GM19240 (cell line): ENCODE data around the gene AXIN2.
"Not testable (repeated sequence)": the region's sequence is repeated elsewhere in the genome, so short reads cannot be mapped to it uniquely, and the experiment has no call there.

Source experiments
- DNase-seq: peaks from one replicate; pipeline ENCODE4 v3.0.0; 2011; ENCODE audit warnings: low spot score; ENCODE audit not compliant: insufficient read length

Gene AXIN2

DNA sequence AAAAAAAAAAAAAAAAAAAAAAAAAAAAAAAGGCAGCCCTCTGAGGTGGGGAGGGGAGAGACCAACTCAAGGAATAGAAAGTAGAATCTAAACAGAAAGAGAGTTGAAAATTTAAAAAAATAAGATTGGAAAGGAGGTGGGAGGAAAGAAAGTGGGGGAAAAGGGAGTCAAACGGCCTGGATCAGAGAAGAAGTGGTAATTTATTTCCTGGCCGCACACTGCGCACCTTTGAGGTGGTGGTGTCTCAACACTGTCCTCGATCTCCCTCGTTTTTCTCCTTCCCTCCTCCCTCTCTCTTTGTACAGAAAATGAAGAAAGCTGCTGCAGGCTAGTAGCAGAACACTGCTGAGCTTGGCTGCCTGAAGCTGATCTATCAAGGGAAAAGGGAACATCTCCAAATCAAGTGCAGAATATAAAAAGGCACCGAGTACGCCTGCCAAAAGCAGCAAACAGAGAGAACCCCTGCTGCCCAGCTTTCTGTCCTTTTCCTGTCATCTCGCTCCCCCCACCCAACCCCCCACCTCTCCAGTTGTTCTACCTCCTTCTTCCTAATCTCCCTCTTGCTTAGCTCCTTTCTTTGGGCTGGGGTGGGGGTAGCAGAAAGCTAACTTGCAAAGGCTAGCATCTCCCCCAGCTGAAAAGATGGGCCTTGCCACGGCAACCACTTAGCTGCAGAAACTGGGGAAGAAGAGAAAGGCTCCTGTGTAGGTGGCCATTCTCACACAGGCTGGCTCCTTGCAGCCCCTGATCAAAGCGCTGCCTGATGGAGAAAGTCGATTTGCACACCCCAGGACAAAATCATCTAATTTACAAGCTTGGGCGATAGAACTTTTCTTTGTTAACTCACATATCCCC is 22.5 kb downstream of the AXIN2 start:
- no peak for DNase-seq

DNA sequence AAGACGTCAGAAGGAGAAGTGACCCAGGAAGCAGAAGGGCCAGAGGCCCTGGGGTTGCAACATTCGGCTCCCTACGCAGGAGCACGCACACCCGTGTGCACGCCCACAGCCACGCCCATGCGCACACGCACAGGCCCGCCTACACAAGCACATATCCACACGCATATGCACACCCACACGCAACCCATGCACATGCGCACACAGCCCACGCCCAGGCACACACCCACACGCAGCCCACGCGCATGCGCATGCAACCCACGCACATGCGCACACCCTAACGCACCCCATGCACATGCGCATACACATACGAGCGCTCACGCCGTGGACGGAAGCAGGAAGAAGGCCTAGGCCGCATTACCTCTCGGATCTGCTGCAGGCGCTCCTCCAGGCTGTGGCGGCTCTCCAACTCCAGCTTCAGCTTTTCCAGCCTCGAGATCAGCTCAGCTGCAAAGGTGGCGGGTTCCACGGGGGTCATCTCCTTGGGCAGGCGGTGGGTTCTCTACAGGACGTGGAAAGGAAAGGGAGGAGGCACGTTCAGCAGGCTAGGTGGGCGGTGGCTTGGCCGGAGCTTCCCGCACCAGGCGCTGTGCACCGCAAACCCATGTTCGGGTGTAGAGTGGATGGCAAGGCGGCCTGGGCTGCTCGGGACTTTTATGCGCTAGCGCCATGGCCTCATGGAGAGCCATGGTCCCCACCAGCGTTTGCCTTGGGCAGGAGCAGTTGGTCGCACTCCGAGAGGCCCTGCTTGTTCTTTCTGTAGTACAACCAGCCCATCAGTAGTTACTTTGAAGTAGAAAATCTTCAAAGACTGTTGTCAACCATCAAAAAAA is 23.4 kb downstream of the AXIN2 start:
- DNase-seq, result no peak

DNA sequence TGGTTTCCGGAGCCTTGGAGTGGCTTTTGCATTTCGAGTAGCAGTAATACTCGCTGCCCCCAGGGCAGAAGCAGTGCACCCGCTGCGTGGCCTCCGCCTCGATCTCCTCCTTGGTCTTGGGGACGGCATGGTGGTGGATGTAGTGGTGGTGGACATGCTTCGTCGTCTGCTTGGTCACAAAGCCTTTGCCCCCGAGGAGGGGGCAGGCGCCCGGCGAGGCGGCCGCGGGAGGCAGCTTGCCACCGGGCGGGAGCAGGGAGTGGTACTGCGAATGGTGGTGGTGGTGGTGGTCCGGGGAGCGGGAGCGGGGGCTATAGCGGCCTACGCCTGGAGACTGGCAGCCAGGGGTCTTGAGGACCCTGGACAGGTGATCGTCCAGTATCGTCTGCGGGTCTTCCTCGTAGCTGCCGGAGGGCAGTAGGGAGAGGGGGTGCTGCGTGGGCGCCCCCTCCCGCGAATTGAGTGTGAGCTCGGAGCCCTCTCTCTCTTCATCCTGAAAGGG is 24.1 kb downstream of the AXIN2 start:
- DNase-seq, result no peak

DNA sequence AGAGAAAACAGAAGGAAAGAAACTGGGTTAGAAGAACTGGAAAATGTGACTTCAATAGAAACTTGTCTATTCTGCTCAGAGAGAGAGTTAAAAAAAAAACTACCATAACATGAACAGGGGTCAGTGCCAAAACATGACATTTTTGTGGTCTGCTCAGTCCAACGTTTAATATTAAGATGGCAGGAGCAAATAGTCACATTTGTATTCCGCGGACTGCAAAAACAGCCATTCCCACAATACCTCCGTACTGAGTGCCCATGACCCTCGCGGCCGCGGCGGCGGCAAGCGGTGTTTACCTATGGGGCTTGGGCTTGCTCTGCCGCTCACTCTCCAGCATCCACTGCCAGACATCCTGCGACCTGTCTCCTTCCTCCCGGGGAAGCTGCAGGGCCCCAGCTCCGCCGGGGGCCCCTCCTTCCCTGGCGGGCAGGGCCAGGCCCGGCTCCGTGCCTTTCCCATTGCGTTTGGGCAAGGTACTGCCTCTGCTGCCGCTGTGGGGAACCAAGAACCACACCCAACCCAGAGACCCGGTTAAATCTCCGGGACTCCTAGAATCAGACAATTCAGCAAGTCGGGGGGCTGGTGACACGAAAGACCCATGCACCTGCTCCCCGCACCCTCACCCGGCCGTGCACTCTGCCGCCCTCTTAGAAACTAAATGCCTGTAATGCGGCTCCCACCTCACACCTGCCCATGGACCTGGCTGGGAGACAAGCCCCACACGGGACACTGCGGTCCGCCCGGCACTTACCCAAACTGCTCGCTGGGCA is 24.7 kb downstream of the AXIN2 start:
- DNase-seq, result no peak

DNA sequence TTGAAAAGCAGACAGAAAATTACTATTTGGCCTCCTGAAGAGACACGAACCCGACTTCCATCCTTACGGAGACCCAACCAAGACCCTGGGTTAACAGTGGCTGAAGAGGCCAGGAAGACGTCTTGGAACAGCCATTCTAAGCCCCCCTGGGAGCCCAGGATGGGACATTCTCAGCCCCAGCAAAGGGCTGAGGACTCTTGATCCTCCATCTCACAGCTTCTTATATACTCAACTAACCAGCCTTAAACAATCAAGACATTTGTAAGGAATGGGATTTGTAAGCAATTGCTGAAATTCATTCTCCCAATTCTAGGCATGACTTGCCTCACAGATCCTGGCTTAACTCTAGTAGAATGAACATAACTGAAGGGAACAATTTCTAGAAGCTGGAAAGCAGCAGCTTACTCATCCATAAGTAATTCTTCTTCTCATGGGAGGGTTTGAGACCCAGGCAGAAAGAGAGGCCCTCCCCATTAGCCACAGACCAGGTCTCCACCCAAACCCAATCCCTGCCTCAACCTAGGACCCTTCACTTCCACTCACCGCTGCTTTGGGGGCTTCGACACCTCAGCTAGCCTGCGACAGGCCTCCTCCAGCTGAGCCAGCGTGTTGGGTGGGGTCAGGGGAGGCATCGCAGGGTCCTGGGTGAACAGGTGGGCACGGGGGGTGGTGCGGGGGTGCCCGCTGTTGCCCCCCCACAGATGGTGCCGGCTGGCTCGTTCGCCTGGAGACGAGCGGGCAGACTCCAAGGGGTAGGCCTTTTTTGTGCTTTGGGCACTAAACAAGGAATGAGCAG is 25.5 kb downstream of the AXIN2 start:
- no peak for DNase-seq

DNA sequence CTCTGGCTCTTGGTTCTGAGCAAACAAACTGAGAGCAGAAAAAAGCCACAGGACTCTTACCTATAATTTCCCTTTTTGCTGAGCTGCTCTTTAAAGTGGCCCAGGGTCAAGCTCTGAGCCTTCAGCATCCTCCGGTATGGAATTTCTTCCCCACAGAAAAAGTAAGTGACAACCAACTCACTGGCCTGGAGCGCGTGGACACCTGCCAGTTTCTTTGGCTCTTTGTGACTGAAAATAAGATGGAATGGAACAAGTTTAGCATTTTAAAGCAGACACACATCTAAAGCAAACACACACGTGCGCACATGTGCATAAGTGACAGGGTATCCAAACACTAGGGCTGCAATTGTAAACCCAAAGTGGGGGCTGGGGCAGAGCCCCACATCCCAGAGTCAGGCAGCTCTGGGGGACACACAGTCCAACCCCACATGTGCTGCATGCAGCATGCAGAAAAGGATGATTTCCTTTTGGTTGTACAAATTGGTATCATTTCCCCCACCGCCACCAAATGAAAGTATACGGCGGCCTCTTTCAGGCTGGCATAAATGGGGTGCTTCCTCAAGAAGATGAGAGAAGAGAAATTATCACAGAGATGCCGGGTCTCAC is 27.5 kb downstream of the AXIN2 start:
- DNase-seq, result no peak

DNA sequence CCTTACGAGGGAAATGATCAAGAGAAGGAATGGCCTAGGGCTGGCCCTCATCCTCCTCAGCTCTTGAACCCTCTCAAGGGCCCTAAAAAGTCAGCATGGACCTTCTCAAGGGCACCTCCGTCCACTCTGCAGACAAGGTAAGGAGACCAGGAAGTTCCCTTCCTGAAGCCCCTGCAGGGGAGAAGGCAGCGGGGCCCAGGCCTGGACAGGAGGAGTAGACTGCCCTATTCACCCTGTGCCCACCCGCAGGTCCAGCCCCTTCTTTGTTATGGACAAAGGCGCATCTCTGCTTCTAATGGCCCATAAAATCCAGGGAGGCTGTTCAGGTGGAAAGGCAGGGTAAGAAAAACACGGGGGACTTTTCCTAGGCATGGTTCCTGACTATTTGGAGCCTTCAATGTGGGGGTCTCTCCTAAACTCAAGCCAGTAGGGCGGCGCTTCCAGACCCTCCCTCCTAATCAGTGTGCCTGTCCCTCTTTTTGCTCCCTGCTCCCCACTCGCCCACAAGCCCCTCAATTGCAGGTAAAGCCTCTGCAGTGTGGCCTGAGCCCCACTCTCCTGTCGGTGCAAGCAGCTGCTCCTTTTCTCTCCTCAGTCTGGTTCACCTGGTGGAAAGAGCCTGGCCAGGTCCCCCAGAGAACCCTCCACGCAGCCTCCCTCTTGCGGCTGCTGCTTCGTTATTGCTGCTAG is 28.2 kb downstream of the AXIN2 start:
- DNase-seq, result no peak

DNA sequence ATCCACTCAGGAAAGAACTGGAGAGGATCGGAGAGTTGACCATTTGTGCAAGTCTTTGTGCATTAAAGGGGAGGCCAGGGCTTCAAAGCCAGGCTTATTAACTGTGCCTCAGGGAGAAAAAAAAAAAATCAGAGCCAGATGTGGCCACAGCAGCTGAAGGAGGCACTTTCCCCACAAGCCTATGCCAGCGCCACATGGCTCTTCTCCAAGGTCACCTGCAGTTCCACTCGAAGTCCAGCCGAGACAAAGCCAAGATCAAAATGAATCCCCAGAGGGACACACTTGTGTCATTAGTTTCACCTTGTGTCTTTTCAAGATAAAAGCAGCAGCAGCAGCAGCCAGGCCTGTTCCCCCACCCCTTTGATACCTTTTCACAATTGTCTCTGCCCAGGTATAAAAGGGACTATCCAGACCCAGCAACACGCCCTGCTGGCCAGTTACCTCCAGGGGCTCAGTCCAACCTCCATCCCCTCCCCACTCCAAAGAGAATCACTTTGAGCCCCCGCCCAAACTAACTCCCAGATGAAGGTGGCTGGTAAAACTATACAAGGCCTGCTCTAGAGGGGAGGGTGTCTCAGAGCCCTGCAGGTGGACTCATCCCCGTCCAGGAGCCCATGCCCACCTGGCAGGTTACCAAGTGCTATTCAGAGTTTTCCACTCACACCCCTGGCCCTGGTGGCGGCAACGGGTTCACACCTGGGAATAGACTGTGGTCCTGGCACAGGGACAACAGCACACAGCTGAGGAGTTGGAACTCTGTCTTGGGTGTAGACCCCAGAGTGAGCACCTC is 29.2 kb downstream of the AXIN2 start:
- DNase-seq, result no peak

DNA sequence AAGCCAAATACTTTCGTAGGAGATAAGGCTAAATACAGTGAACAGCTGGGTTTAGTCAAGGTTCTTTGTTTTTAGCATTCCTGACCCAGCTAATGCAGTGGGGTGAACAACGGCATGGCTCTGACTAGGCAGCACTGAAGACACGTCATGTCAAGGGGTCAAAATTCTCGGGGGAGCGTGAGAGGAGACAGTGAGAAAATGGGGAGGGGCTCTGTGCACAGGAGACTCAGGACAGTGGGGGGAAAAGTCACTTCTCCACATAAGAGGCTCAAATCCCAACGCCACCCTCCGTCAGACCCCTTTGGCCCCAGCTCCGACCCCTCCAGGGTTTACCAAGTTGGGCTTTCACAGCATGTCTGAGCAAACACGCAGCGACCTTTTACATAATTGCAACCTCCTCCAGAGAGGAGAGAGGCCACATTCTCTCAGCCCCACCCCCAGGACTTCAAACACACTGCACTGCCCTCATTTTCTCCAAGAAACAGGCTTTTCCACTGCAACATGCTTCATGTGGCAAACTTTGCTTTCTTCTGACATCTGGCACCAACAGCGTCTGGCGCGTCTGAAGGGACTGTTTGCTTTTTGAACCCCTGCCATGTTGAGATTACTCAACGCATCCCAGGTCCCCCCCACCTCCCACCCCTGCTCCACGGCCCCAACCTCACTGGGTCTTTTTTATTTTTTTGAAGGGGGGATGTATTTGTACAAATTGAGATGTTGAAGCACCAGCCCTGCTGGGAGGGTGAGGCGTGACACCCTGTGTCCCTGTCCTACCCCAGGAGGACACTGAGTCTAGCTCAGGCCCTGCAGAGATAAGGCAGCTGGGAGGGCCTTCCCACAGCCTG is 30.0 kb downstream of the AXIN2 start:
- DNase-seq, result no peak

DNA sequence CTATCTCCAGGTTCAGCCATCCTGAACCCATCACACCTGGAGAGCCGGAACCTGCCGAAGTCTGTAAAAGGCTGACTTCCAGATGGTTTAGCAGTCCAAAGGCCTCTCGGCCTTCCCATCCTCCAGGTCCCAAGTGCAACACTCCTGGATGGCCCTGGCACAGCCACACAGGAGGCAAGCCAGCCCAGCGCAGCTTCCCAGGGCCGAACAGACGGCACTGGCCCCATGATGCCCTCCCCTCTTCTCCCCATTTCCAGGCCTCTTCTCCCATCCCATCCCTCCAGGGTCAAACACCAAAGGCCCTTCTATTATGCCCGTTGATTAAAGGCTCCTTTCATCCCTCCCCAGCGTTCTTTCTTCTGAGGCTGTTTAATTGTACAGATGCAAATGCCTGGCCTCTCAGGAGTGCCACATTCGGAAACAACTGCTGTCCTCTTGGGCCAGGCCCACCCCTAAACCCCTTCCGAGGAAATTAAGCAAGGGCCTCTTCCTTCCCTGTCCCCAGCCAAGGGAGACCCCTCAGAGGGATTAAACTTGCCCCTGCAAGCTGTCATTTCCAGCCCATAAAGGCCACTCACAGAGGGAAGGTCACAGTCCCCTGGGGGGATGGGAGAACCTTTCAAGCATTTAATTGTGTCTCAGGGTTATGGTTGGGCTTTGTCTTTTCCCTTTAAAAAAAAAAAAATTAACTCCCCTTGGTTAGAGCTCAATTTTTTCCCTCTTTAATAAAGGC is 30.8 kb downstream of the AXIN2 start:
- no peak for DNase-seq

DNA sequence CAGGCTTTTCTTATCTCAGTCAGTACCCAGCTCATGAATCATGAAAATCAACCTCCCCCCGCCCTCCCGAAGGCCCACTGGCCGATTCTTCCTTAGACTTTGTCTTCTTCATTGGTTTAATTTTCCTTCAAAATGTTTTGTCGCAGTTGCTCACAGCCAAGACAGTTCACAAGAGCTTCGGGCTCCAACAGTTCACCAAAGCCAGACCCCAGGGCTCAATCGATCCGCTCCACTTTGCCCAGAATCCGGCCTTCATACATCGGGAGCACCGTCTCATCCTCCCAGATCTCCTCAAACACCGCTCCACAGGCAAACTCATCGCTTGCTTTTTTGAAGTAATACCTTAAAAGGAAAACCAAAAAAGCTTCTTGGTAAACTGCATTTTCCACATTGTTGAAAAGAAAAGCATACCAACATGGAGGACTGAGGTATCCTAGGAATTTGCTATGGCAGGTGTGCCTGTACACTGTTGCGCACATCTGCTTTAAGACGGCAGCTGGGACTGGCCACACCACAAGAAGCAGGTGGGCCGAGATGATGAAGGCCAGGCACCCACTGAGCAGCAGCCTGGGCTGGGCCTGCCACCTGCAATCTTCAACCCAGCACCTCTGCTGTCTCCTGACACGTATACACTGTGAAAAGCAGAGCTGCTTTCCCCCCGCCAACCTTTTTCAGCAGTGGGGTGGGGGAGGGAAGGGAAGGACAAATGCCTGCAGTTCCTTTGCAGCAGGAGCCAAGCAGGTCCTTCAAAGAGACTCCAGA is 31.5 kb downstream of the AXIN2 start:
- no peak for DNase-seq

DNA sequence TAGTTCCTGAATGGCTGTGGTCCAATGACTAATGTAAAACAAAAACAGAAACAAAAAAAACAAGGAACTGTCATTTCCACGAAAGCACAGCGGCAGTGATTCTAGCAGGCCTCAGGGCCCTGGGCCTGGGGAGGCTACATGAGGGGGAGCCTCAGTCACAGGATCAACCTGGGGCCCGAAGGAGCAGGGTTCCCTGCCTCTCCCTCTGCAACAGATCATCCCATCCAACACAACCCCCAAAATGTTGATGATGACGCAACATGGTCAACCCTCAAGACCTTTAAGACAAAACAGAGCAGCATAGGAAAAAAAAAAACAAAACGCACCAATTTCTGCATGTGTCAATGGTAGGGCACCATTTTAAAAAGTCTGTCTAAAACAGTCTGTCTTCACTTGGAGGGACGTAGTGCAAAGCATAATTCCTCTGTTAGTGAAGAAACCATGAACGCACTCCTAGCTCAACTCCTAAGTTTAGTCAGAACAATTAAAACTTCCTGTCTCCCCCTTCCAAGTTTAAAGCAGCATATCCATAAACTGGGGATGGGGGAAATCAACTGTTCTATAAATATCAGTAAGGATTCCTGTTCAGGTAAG is 32.3 kb downstream of the AXIN2 start:
- no peak for DNase-seq

DNA sequence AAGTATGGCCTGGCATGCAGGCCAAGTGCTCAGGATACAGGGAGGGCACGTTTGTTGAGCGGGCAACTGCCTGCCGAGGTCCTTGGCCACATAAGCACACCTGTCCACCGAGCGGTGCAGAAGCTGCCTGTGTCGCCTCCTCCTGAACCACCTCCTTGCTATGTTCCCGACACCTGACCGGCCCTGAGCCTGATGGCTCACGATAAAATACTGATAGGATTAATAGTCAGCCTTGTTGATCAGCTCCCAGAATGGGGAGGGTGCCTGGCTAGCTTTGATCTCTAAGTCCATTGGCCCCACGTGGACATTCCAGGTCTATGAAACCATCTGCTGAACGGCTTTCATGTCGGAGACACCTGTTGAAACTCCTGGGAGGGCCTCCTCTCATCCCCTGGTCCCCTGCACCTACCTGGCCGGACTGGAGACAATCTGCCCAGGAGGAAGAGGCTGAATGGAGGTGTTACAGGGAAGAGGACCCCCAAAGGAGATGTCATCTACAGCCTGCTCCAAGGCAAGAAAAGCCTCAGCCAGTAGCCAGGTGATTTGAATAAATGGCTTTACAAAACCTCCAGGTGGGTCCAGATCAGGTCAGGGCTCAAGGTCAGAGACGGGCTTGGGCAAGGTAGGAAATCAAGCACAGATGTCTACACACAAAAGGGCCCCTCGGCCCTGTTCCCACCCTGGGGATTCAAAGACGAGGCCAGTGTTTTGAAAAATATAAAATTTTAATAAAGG is 33.4 kb downstream of the AXIN2 start:
- DNase-seq, result no peak

DNA sequence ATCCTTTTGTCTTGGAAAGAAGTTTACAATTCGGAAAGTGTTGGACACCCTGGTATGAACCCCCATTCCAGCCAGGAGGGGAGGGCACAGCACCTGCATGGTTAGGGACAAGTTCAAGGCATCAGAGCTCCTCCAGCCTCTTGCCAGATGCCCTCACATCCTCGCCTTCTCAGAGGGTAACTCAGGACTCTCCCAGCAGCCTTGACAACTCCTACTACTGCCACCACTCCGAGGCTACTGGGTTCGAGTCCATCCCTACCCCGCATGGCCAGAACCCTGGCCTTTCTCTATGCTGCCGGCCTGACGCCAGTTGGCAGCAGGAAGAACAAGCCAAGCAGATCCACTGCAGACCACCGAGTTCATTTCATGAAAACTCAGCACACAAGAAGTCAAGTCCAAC is 34.1 kb downstream of the AXIN2 start:
- DNase-seq, result no peak

DNA sequence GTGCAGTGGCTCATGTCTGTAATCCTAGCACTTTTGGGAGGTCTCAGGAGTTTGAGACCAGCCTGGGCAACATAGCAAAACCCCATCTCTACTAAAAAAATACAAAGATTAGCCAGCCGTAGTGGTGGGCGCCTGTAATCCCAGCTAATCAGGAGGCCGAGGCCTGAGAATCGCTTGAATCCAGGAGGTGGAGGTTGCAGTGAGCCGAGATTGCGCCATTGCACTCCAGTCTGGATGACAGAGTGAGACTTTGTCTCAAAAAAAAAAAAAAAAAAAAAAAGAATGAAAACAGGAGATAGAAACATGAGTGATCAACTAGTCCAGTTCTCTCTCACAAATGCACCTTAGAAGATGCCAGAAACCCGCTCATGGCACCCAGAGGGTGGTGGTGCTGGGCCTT is 34.6 kb downstream of the AXIN2 start:
- not testable (repeated sequence) for DNase-seq
